ENCODE data around the gene MAP3K3.

MAP3K3 gene

DNA sequence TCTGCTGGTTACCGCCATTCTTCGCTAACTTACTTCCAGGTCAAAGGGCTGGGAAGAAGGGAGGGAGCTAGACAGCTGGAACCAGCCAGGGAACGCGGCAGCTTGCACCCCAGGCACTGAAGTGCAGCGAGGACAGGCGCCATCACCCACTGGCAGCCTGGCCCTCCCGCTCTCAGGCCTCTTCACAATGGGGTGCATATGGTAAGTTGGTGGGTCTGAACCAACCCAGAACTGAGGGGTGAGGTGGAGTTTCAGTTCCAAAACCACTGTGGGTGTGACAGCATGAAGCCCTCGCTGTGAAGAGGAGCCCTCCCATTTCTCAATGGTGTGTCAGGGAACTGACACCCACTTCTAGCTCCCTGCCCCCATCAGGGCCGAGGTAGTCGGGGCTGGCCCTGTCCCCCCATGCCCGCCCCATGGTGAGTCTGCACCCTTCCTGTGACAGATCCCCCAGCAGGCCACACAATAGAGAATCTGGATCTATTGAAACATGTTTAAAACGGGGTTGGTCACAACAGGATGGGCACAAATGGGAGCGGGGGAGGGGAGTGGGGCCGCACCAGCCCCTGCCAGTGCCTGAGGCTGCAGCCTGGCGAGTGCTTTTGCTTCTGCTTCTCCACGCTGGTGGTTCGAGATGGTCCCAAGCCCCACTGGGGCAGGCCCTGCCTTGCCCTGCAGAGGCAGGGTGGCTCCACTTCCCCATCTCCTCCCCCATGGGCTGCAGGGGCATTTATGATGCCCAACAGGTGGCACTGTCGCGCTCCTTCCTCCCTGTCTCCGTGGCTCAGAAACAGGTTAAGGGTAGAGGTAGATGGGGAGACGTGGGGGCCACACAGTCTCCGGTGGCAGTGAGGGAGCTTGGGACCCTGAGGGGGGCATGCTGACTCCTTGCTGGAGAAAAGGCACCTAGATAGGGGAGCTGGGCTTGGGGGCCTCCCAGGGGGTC is 75.4 kb downstream of the MAP3K3 start:
- no peaks in the 10 kb centered on the region for H3K4me1 ChIP-seq
- no peaks in the 10 kb centered on the region for H3K27me3 ChIP-seq (ENCODE audit: low read depth)
- peaks cover 19% of the 10 kb centered on the region for H3K36me3 ChIP-seq (replicated peaks)
- peak in 1 of 2 experiments; percentile 71 for DNase-seq (ENCODE audit: low spot score in 2 of 2)
- no peak overlapping the region for H3K4me3 ChIP-seq
- in situ Hi-C loops (cut with MboI; ENCODE audit: low sequenced_read_pairs) = no loop called here
- no peaks in the 10 kb centered on the region for H3K9me3 ChIP-seq

- no peaks in the 10 kb centered on the region for H3K9me3 ChIP-seq
- no peaks in the 10 kb centered on the region for H3K27me3 ChIP-seq (ENCODE audit: low read depth)
- peak in 1 of 2 experiments; percentile 30 for DNase-seq (ENCODE audit: low spot score in 2 of 2)
- in situ Hi-C loops (cut with MboI; ENCODE audit: low sequenced_read_pairs) = no loop called here
- peak overlapping the region; percentile 48 for H3K4me3 ChIP-seq
- peaks cover 19% of the 10 kb centered on the region for H3K36me3 ChIP-seq (replicated peaks)
- no peaks in the 10 kb centered on the region for H3K4me1 ChIP-seq
Measured at GRCh38 chr17:63698381-63698885, 76.2 kb downstream of the MAP3K3 start.

GRCh38 chr17:63698886-63699637 is 76.8 kb downstream of the MAP3K3 start:
- H3K9me3 ChIP-seq = no peaks in the 10 kb centered on the region
- H3K36me3 ChIP-seq (replicated peaks) = peaks cover 15% of the 10 kb centered on the region
- in situ Hi-C loops (cut with MboI; ENCODE audit: low sequenced_read_pairs) = no loop called here
- H3K27me3 ChIP-seq (ENCODE audit: low read depth) = no peaks in the 10 kb centered on the region
- H3K4me1 ChIP-seq = no peaks in the 10 kb centered on the region
- peak overlapping the region; percentile 48 for H3K4me3 ChIP-seq
- DNase-seq (ENCODE audit: low spot score in 2 of 2) = peak; percentile 20 to 58

- no peaks in the 10 kb centered on the region for H3K4me1 ChIP-seq
- DNase-seq (ENCODE audit: low spot score in 2 of 2) = peak; percentile 56 to 82
- peak within 1 kb of the TSS; percentile 48 for H3K4me3 ChIP-seq
- in situ Hi-C loops (cut with MboI; ENCODE audit: low sequenced_read_pairs) = no loop called here
- no peaks in the 10 kb centered on the region for H3K9me3 ChIP-seq
- no peaks in the 10 kb centered on the region for H3K27me3 ChIP-seq (ENCODE audit: low read depth)
- peaks cover 15% of the 10 kb centered on the region for H3K36me3 ChIP-seq (replicated peaks)
Measured at GRCh38 chr17:63699638-63700527, 77.7 kb downstream of the MAP3K3 start, which contains the start of gene LIMD2. LIMD2 (minus strand) TSS chr17:63700125; CDS start chr17:63699298, 827 bp downstream.

DNA sequence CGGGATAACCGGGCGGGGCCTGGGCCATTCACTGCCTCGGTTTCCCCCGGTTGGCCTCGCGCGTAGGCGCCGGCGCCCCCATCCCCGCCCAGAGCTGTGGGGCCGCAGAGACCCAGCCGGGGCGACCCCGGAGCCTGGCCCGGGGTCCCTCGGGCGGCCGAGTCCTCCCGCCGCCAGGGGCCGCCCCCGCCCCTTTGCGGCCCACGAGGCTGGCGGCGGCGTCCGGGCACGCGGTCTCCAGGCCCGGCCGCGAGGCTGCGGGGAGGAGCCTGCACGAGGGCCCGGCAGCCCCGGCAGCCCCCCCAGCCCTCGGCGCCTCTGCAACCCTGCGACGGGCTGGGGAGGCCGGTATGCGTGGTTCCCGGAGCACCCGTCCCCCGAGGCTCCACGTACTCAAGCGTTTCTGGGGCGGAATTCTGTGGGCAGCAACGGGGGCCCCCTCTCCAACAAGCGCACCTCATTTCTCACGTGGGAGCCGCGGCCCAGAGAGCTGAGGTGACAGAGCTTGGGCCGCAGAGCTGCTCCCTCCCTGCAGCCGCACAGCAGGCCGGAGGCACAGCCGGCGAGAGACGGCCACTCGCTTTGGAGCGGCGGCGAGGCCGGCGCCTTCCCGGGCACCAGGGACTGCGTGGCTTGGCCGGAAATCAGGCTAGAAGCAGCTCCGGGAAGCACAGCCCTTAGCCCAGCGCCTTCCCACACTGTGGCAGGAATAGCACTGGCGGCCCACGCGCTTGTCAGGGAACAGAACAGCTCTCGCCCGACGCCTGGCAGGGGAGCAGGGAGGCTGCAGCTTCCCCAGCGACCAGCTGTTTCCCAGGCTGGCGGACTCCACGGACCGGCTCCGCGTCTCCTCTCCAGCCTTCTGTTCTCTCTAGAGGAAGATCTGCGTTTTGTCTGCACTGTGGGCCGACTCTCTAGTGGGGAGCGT is 78.6 kb downstream of the MAP3K3 start:
- H3K36me3 ChIP-seq (replicated peaks) = peaks cover 15% of the 10 kb centered on the region
- H3K4me3 ChIP-seq = peak overlapping the region; percentile 26
- no peaks in the 10 kb centered on the region for H3K9me3 ChIP-seq
- no peaks in the 10 kb centered on the region for H3K4me1 ChIP-seq
- peak in 1 of 2 experiments; percentile 35 for DNase-seq (ENCODE audit: low spot score in 2 of 2)
- in situ Hi-C loops (cut with MboI; ENCODE audit: low sequenced_read_pairs) = no loop called here
- no peaks in the 10 kb centered on the region for H3K27me3 ChIP-seq (ENCODE audit: low read depth)

DNA sequence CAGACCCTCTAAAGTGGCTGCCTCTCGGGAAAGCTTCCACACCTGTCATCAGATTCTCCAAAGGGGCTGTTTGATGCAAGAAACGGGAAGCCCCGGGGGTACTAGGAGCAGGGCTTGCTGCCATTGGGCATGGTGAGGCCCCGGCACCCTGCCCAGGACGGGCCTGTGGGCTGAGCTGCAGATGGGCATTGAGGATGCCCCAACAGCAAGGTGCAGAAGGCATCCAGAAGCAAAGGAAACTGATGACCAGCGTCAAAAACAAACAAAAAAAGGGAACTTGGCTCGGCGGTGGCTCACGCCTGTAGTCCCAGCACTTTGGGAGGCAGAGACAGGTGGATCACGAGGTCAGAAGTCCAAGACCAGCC is 79.2 kb downstream of the MAP3K3 start:
- Histone ChIP-seq H3K27me3 (ENCODE audit: low read depth) (no peaks in the 10 kb centered on the region), H3K9me3 (no peaks in the 10 kb centered on the region), H3K4me1 (no peaks in the 10 kb centered on the region), H3K36me3 (replicated peaks) (peaks cover 20% of the 10 kb centered on the region), H3K4me3 (no peak overlapping the region)
- no peak for DNase-seq (ENCODE audit: low spot score in 2 of 2)
- in situ Hi-C loops (cut with MboI; ENCODE audit: low sequenced_read_pairs) = no loop called here

DNA sequence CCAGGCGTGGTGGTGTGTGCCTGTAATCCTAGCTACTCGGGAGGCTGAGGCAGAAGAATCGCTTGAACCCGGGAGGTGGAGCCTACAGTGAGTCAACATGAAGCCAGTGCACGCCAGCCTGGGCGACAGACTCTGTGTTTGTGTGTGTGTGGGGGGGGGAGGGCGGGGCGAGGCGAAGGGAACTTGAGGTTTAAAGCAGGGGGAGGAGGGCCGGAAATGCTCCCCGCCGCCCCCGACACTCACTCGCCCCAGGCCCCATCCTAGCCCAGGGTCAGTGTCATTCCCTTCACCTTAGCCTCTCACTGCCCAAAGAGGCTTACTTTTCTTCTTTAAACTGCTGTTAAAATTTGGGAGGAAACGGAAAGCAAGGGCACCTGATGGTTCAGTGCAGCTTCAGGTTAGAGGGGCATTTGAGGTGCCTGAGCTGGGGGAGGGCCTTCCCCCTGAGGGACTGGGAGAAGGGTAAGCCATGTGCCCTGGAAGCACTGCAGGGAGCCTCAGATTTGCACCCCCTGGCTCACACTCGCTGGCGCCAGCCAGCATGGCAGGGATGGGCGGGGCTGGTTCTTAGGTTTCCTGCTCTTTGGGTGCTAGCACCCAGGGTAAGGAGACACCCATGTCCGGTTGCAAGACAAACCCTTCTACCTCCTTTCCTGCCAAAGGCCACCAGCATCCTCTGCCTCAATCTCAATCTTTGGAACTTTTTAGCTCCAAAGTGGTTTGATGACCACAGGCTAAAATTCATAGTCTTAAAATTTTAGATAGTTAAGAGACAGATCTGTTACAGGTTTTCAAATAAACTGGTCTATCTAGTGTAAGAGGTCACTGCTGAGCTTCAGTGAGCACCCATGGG is 79.9 kb downstream of the MAP3K3 start:
- in situ Hi-C loops (cut with MboI; ENCODE audit: low sequenced_read_pairs) = no loop called here
- H3K4me3 ChIP-seq = no peak overlapping the region
- H3K36me3 ChIP-seq (replicated peaks) = peaks cover 17% of the 10 kb centered on the region
- DNase-seq (ENCODE audit: low spot score in 2 of 2) = no peak
- H3K9me3 ChIP-seq = no peaks in the 10 kb centered on the region
- no peaks in the 10 kb centered on the region for H3K27me3 ChIP-seq (ENCODE audit: low read depth)
- no peaks in the 10 kb centered on the region for H3K4me1 ChIP-seq

- no peak for DNase-seq (ENCODE audit: low spot score in 2 of 2)
- no peaks in the 10 kb centered on the region for H3K9me3 ChIP-seq
- no peak overlapping the region for H3K4me3 ChIP-seq
- no peaks in the 10 kb centered on the region for H3K4me1 ChIP-seq
- no peaks in the 10 kb centered on the region for H3K27me3 ChIP-seq (ENCODE audit: low read depth)
- peaks cover 17% of the 10 kb centered on the region for H3K36me3 ChIP-seq (replicated peaks)
- in situ Hi-C loops (cut with MboI; ENCODE audit: low sequenced_read_pairs) = no loop called here
Measured at GRCh38 chr17:63702721-63703015, 80.5 kb downstream of the MAP3K3 start.

GRCh38 chr17:63703029-63703428 is 80.8 kb downstream of the MAP3K3 start:
- no peak overlapping the region for H3K4me3 ChIP-seq
- H3K36me3 ChIP-seq (replicated peaks) = peaks cover 18% of the 10 kb centered on the region
- DNase-seq (ENCODE audit: low spot score in 2 of 2) = no peak
- H3K27me3 ChIP-seq (ENCODE audit: low read depth) = no peaks in the 10 kb centered on the region
- in situ Hi-C loops (cut with MboI; ENCODE audit: low sequenced_read_pairs) = no loop called here
- H3K9me3 ChIP-seq = no peaks in the 10 kb centered on the region
- H3K4me1 ChIP-seq = no peaks in the 10 kb centered on the region

DNA sequence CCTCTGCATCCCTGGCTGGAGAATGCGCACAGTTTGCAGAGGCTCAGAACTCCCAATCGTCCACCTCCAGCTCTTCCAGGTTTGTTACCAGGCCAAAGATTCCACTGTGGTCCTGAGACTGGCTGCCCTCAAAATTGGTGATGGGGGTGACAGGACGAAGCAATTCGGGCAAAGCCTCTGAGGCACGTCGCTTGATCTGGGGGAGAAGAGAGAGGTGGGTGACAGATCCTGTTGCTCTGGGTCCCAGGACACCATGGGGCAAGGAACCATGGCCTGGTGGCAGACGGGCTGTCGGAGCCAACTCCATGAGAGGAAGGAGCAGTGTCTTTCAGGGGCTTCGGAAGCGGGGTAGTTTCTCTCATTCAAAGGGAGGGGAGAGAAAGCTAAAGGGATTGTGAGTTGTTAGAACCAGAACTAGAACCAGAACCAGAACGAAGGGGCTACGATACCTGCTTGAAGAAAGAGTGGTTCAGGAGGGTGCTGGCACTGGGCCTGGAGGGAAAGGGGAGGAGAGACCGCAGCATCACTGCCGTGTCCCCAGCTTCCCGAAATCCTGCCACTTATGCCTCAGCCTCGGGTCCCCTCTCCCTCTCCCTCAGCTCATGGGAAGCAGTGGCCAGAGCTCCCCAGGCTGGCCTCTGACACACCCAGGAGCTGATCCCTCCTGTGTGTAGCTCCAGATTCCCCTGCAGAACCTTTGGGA is 81.5 kb downstream of the MAP3K3 start:
- no peaks in the 10 kb centered on the region for H3K27me3 ChIP-seq (ENCODE audit: low read depth)
- H3K36me3 ChIP-seq (replicated peaks) = peaks cover 25% of the 10 kb centered on the region
- no peaks in the 10 kb centered on the region for H3K4me1 ChIP-seq
- in situ Hi-C loops (cut with MboI; ENCODE audit: low sequenced_read_pairs) = no loop called here
- H3K9me3 ChIP-seq = no peaks in the 10 kb centered on the region
- H3K4me3 ChIP-seq = no peak overlapping the region
- no peak for DNase-seq (ENCODE audit: low spot score in 2 of 2)

- Histone ChIP-seq H3K9me3 (no peaks in the 10 kb centered on the region), H3K27me3 (ENCODE audit: low read depth) (no peaks in the 10 kb centered on the region), H3K4me1 (no peaks in the 10 kb centered on the region), H3K36me3 (replicated peaks) (peaks cover 29% of the 10 kb centered on the region), H3K4me3 (no peak overlapping the region)
- DNase-seq (ENCODE audit: low spot score in 2 of 2) = no peak
- in situ Hi-C loops (cut with MboI; ENCODE audit: low sequenced_read_pairs) = no loop called here
Measured at GRCh38 chr17:63704259-63704576, 82.0 kb downstream of the MAP3K3 start.
